ENCODE results near the gene ISG15. TPM values are rescaled to one million over a fixed set of nuclear protein-coding genes. Genes with fewer than 3 reads are reported as not detected.
A peak's percentile ranks its signal among the peaks of the same experiment; 100 is the strongest.

The ISG15 gene
- total and polyA plus RNA-seq, 9 of the 15 experiments (the other 6 are each of a cell fraction or from before 2014, with no cell fraction given), result 0.40 to 58.3 (median 12.2) TPM

DNA sequence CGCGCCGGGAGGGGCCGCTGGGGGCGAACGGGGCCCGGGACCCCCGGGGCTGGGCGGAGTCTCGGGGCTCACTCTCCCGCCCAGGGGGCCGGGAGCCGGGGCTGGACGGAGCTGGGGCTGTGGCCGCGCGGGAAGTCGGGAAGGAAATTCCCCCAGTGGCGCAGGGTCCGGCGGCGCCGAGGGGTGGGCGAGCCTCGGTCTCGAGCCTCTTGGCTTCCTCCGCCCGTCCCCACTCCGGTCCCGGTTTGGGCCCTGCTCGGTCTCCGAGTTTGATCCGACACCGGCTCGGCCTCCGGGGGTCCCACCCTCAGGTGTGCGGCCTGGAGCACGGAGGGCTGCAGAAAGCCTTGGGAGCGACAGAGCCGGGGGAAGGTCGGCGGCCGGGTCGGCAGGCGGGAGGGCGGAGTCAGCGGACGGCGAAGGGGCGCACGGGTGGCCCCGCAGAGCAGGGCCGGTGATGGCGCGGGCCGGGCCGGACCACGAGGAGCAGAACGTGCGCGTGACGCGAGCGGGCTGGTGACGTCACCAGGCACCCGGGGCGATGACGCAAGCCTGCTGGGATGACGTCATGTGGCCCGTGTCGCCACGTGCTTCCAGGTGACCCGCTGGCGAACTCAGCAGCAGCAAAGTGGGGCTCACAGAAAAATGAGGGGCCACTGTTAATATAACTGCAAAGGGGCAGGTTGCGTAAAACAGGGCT, 12.8 kb upstream of the ISG15 start:
- ChIA-PET CTCF (ENCODE audit: low intra/inter-chr PET ratio) (interaction anchor here (1.5 kb wide), 1 partner anchor 15 kb away, joined by 9 read pairs; no protein-coding TSS in a partner anchor), POLR2A (interaction anchor here (0.6 to 2.3 kb wide), 4 partner anchors 13 to 375 kb away, joined by 4 to 16 read pairs (median 4); partner anchors contain the start of genes AURKAIP1 and ISG15)
- TSS peak; percentile 79 for BruUV-seq (replicated peaks)
- H3K79me2 ChIP-seq (ENCODE audit: control insufficient read depth, insufficient read depth, low read length), result peaks cover 16% of the 10 kb centered on the region; the same call in 2 of the 3 replicates
- intact Hi-C loops (cut with micrococcal nuclease) (loop anchor here (5.0 kb wide), 1 partner anchor 62 kb away; no protein-coding TSS in a partner anchor), in situ Hi-C loops (cut with MboI) (no loop called here)
- H3K27me3 ChIP-seq (ENCODE audit: control insufficient read depth in 2 of 2, insufficient read depth in 2 of 2, low read length in 2 of 2), result no peaks in the 10 kb centered on the region
- H4K20me1 ChIP-seq (replicated peaks; ENCODE audit: control insufficient read depth, insufficient read depth, low read length), result peaks cover 10% of the 10 kb centered on the region; the same call in 1 of the 2 replicates
- peak overlapping the region; percentile 89 for H2AFZ ChIP-seq (ENCODE audit: low read depth, low read length)
- H3K9me3 ChIP-seq (replicated peaks; ENCODE audit: control insufficient read depth, insufficient read depth, low read depth, low read length), result no peaks in the 10 kb centered on the region
- WGBS (ENCODE audit: insufficient coverage, low coverage, missing lambda C conversion rate), result 2% methylated on average over 56 of the region's 75 CpGs
- peak overlapping the region; percentile 77 for H3K4me2 ChIP-seq (ENCODE audit: insufficient read depth, low read length)
- ATAC-seq, result peak; percentile 60
- peak; percentile 93 to 97 (median 93) for DNase-seq (ENCODE audit: extremely low read depth in 1 of 4, low spot score in 3 of 4)
- no peaks in the 10 kb centered on the region for H3K9me1 ChIP-seq (ENCODE audit: control insufficient read depth, insufficient read depth, low read length)
- H3K4me3 ChIP-seq, result peak overlapping the region; percentile 52
- FAIRE-seq, result peak; percentile 97
- peaks cover 31 to 93% of the 10 kb centered on the region in 2 experiments for H3K4me1 ChIP-seq (replicated peaks in 1 of 2; ENCODE audit: control insufficient read depth in 2 of 2, insufficient read depth in 2 of 2, low read length in 2 of 2)
- peak overlapping the region; percentile 95 for H3K27ac ChIP-seq (ENCODE audit: extremely low read depth, low read depth, low read length)
- H3K36me3 ChIP-seq (ENCODE audit: control insufficient read depth, insufficient read depth, low read length), result no peaks in the 10 kb centered on the region
- H3K9ac ChIP-seq (ENCODE audit: insufficient read depth in 1 of 2, low read depth in 2 of 2, low read length in 2 of 2), result peak overlapping the region; percentile 86 to 99
- TF ChIP-seq ZNF140 (CRISPR knock-in tag; IDR thresholded peaks at IDR 0.05) (no peak), ZNF3 (CRISPR knock-in tag; IDR thresholded peaks at IDR 0.05) (no peak), TAF7 (tag; IDR thresholded peaks at IDR 0.05) (no peak), FOXJ2 (tag; IDR thresholded peaks at IDR 0.05) (no peak), CHCHD3 (CRISPR knock-in tag; IDR thresholded peaks at IDR 0.05) (no peak), ZNF766 (CRISPR knock-in tag; conservative IDR thresholded peaks at IDR 0.05) (no peak), GATAD2A (IDR thresholded peaks at IDR 0.05) (peak; percentile 93), LCOR (CRISPR knock-in tag; IDR thresholded peaks at IDR 0.05) (peak; percentile 95)
- TF ChIP-seq, protein P1, sequence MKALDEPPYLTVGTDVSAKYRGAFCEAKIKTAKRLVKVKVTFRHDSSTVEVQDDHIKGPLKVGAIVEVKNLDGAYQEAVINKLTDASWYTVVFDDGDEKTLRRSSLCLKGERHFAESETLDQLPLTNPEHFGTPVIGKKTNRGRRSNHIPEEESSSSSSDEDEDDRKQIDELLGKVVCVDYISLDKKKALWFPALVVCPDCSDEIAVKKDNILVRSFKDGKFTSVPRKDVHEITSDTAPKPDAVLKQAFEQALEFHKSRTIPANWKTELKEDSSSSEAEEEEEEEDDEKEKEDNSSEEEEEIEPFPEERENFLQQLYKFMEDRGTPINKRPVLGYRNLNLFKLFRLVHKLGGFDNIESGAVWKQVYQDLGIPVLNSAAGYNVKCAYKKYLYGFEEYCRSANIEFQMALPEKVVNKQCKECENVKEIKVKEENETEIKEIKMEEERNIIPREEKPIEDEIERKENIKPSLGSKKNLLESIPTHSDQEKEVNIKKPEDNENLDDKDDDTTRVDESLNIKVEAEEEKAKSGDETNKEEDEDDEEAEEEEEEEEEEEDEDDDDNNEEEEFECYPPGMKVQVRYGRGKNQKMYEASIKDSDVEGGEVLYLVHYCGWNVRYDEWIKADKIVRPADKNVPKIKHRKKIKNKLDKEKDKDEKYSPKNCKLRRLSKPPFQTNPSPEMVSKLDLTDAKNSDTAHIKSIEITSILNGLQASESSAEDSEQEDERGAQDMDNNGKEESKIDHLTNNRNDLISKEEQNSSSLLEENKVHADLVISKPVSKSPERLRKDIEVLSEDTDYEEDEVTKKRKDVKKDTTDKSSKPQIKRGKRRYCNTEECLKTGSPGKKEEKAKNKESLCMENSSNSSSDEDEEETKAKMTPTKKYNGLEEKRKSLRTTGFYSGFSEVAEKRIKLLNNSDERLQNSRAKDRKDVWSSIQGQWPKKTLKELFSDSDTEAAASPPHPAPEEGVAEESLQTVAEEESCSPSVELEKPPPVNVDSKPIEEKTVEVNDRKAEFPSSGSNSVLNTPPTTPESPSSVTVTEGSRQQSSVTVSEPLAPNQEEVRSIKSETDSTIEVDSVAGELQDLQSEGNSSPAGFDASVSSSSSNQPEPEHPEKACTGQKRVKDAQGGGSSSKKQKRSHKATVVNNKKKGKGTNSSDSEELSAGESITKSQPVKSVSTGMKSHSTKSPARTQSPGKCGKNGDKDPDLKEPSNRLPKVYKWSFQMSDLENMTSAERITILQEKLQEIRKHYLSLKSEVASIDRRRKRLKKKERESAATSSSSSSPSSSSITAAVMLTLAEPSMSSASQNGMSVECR (CRISPR knock-in tag; IDR thresholded peaks at IDR 0.05), result peak; percentile 96
- TF ChIP-seq, protein P2, sequence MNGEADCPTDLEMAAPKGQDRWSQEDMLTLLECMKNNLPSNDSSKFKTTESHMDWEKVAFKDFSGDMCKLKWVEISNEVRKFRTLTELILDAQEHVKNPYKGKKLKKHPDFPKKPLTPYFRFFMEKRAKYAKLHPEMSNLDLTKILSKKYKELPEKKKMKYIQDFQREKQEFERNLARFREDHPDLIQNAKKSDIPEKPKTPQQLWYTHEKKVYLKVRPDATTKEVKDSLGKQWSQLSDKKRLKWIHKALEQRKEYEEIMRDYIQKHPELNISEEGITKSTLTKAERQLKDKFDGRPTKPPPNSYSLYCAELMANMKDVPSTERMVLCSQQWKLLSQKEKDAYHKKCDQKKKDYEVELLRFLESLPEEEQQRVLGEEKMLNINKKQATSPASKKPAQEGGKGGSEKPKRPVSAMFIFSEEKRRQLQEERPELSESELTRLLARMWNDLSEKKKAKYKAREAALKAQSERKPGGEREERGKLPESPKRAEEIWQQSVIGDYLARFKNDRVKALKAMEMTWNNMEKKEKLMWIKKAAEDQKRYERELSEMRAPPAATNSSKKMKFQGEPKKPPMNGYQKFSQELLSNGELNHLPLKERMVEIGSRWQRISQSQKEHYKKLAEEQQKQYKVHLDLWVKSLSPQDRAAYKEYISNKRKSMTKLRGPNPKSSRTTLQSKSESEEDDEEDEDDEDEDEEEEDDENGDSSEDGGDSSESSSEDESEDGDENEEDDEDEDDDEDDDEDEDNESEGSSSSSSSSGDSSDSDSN (IDR thresholded peaks at IDR 0.05; ENCODE audit: borderline replicate concordance in 1 of 2, low read depth in 2 of 2, low read length in 2 of 2), result 0 out of 4 replicates have a peak, but pooled peaks of 1 of the 2 experiments have one; percentile 23
- TF ChIP-seq, protein P3, sequence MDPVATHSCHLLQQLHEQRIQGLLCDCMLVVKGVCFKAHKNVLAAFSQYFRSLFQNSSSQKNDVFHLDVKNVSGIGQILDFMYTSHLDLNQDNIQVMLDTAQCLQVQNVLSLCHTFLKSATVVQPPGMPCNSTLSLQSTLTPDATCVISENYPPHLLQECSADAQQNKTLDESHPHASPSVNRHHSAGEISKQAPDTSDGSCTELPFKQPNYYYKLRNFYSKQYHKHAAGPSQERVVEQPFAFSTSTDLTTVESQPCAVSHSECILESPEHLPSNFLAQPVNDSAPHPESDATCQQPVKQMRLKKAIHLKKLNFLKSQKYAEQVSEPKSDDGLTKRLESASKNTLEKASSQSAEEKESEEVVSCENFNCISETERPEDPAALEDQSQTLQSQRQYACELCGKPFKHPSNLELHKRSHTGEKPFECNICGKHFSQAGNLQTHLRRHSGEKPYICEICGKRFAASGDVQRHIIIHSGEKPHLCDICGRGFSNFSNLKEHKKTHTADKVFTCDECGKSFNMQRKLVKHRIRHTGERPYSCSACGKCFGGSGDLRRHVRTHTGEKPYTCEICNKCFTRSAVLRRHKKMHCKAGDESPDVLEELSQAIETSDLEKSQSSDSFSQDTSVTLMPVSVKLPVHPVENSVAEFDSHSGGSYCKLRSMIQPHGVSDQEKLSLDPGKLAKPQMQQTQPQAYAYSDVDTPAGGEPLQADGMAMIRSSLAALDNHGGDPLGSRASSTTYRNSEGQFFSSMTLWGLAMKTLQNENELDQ (CRISPR knock-in tag; IDR thresholded peaks at IDR 0.05; ENCODE audit: borderline replicate concordance), result peak; percentile 94; the same call in 1 of the 2 replicates
